SK-N-SH (cell line): ENCODE measurements around the gene CBX8.

Experiments
- EZH2phosphoT487 ChIP-seq: fragments of 200-600 bp; sonication (generic); IDR thresholded peaks from 2 replicates; pipeline ENCODE4 v1.6.1; 2017; ENCODE audit warnings: low read depth, mixed run types, mild to moderate bottlenecking, antibody characterized with exemption, moderate library complexity, borderline replicate concordance
- MEF2A ChIP-seq: IDR thresholded peaks from 2 replicates; pipeline ENCODE4 v1.4.0; 2012; ENCODE audit warnings: low read depth, borderline replicate concordance
- POLR2AphosphoS5 ChIP-seq: IDR thresholded peaks from 2 replicates; pipeline ENCODE4 v1.6.1; 2012; ENCODE audit warnings: low read depth, low read length
- RFX5 ChIP-seq: IDR thresholded peaks from 2 replicates; pipeline ENCODE4 v1.6.1; 2012; ENCODE audit warnings: mild to moderate bottlenecking, improper control_type of control experiment, low read length
- SIN3A ChIP-seq: IDR thresholded peaks from 2 replicates; pipeline ENCODE4 v1.6.1; 2012; ENCODE audit warnings: low read depth, mild to moderate bottlenecking, low read length, moderate library complexity, borderline replicate concordance
- TF ChIP-seq, protein P1 (sequence below): fragments of 200-600 bp; sonication (generic); IDR thresholded peaks from 2 replicates; pipeline ENCODE4 v1.6.1; 2017; ENCODE audit warnings: antibody characterized with exemption, mild to moderate bottlenecking, moderate library complexity

DNA sequence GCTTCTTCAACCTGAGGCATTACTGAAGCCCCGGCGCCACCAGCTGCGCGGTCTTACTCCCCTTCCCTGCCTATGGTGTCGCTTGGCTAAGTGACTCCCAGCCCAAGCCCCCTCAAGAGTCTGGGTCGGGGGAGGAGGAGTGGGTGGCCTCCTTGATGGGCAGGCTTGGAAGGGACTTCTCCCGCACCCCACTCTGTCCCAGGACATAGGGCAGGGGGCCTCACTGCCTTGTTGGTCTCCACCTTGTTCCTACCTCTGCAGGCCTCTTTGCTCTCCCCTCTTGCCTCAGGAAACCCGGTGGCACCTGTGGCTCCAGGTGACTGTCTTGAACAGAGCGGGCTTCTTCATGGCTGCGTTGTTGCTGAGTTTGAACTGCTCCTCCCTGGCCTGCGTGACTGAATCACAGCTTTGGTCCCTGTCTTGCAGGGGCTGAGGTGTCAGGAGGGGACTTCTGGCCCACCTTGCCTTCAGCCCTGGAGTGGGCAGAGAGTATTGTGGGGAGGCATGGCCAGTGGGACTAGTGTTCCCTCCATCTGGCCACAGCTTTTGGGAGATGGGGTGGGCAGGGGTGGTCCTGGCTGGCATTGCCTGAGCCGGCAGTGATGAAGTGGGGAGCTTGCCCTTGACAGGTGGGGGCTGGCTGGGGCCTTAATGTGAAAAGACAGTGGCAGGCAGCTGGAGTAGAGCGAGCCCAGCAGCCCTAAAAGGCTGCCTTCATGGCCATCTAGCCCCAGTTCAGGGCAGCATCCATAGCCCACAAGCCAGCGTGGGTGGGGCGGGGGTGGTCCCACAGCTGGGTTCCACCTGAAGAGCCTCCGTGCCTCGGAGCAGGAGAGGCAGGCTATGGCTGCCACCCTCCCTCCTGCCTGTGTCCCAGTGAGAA is 11.6 kb downstream of the CBX8 start:
- TF ChIP-seq POLR2AphosphoS5: no peak
- TF ChIP-seq SIN3A: no peak
- no peak for TF ChIP-seq RFX5
- TF ChIP-seq, protein P1, sequence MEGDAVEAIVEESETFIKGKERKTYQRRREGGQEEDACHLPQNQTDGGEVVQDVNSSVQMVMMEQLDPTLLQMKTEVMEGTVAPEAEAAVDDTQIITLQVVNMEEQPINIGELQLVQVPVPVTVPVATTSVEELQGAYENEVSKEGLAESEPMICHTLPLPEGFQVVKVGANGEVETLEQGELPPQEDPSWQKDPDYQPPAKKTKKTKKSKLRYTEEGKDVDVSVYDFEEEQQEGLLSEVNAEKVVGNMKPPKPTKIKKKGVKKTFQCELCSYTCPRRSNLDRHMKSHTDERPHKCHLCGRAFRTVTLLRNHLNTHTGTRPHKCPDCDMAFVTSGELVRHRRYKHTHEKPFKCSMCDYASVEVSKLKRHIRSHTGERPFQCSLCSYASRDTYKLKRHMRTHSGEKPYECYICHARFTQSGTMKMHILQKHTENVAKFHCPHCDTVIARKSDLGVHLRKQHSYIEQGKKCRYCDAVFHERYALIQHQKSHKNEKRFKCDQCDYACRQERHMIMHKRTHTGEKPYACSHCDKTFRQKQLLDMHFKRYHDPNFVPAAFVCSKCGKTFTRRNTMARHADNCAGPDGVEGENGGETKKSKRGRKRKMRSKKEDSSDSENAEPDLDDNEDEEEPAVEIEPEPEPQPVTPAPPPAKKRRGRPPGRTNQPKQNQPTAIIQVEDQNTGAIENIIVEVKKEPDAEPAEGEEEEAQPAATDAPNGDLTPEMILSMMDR: no peak
- TF ChIP-seq EZH2phosphoT487: no peak
- no peak for TF ChIP-seq MEF2A
